Astrocyte (in vitro differentiated cells and primary cell): ENCODE data around the gene ATP5MC2. TPM values are rescaled to one million over a fixed set of nuclear protein-coding genes. Genes with fewer than 3 reads are reported as not detected.

Source experiments
- DNase-seq: peaks from one replicate; pipeline ENCODE4 v3.0.0-alpha.2; 2010; ENCODE audit warnings: low read depth
- FAIRE-seq: peaks from 2 replicates; lab custom pipeline; 2011; peaks lifted over from hg19 to GRCh38; lab: Jason Lieb, UNC
- H2AFZ ChIP-seq: 2 replicates; pipeline ENCODE4 v1.6.0; 2012; ENCODE audit warnings: low read depth, low read length, inconsistent platforms
- H3K27ac ChIP-seq: 2 replicates; pipeline ENCODE4 v1.5.1; 2011; ENCODE audit warnings: low read depth, low read length, inconsistent platforms
- H3K27me3 ChIP-seq: 2 replicates; pipeline ENCODE4 v1.6.0; 2011; ENCODE audit warnings: low read length, inconsistent platforms; ENCODE audit not compliant: insufficient read depth
- H3K36me3 ChIP-seq: 2 replicates; pipeline ENCODE4 v1.5.1; 2011; ENCODE audit warnings: low read length, inconsistent platforms; ENCODE audit not compliant: insufficient read depth
- H3K4me1 ChIP-seq: 2 replicates; pipeline ENCODE4 v1.5.1; 2011; ENCODE audit warnings: low read length, inconsistent platforms; ENCODE audit not compliant: insufficient read depth
- H3K4me2 ChIP-seq: 2 replicates; pipeline ENCODE4 v1.6.0; 2012; ENCODE audit warnings: low read length, inconsistent platforms
- H3K4me3 ChIP-seq: 2 replicates; pipeline ENCODE4 v1.5.1; 2011; ENCODE audit warnings: low read depth, mild to moderate bottlenecking, low read length, inconsistent platforms; ENCODE audit not compliant: insufficient read depth
- H3K79me2 ChIP-seq: 2 replicates; pipeline ENCODE4 v1.6.0; 2012; ENCODE audit warnings: mild to moderate bottlenecking, low read length, inconsistent platforms; ENCODE audit not compliant: insufficient read depth
- H3K9ac ChIP-seq: 2 replicates; pipeline ENCODE4 v1.6.0; 2012; ENCODE audit warnings: mild to moderate bottlenecking, low read length, inconsistent platforms
- H3K9me3 ChIP-seq: 2 replicates; pipeline ENCODE4 v1.5.1; 2012; ENCODE audit warnings: low read depth, mild to moderate bottlenecking, low read length, inconsistent platforms; ENCODE audit not compliant: insufficient read depth
- H4K20me1 ChIP-seq: 2 replicates; pipeline ENCODE4 v1.6.0; 2012; ENCODE audit warnings: low read length, inconsistent platforms; ENCODE audit not compliant: insufficient read depth
- H3K27ac Mint-ChIP-seq: one replicate; pipeline ENCODE4 v1.8.0; 2021; ENCODE audit warnings: mild to moderate bottlenecking, mixed read lengths; ENCODE audit not compliant: unreplicated experiment
- H3K27me3 Mint-ChIP-seq: one replicate; pipeline ENCODE4 v1.8.0; 2021; ENCODE audit warnings: low read depth, mixed read lengths; ENCODE audit not compliant: unreplicated experiment
- H3K36me3 Mint-ChIP-seq: one replicate; pipeline ENCODE4 v1.8.0; 2021; ENCODE audit warnings: low read depth, mixed read lengths; ENCODE audit not compliant: unreplicated experiment
- H3K4me1 Mint-ChIP-seq: one replicate; pipeline ENCODE4 v1.8.0; 2021; ENCODE audit warnings: low read depth, mixed read lengths; ENCODE audit not compliant: unreplicated experiment
- H3K4me3 Mint-ChIP-seq: one replicate; pipeline ENCODE4 v1.8.0; 2021; ENCODE audit warnings: mild to moderate bottlenecking, moderate library complexity, mixed read lengths; ENCODE audit not compliant: unreplicated experiment
- H3K9me3 Mint-ChIP-seq: one replicate; pipeline ENCODE4 v1.8.0; 2021; ENCODE audit warnings: mild to moderate bottlenecking, mixed read lengths; ENCODE audit not compliant: unreplicated experiment
- EZH2 ChIP-seq: IDR thresholded peaks from 2 replicates; pipeline ENCODE4 v1.6.1; 2012; ENCODE audit warnings: mild to moderate bottlenecking, low read length, inconsistent platforms; ENCODE audit not compliant: insufficient read depth
- total RNA-seq: library from RNA; stranded (reverse); gene quantifications from 2 replicates; pipeline ENCODE4 v1.2.1, GENCODE V29; 2021
- TF ChIP-seq, protein P1 (sequence below): IDR thresholded peaks from 2 replicates; pipeline ENCODE4 v1.5.1; 2011; ENCODE audit warnings: low read depth, mild to moderate bottlenecking, inconsistent platforms, low read length, moderate library complexity; ENCODE audit not compliant: insufficient read depth

Gene ATP5MC2
- total RNA-seq, 1 donor from 2014 or later = 237 TPM

DNA sequence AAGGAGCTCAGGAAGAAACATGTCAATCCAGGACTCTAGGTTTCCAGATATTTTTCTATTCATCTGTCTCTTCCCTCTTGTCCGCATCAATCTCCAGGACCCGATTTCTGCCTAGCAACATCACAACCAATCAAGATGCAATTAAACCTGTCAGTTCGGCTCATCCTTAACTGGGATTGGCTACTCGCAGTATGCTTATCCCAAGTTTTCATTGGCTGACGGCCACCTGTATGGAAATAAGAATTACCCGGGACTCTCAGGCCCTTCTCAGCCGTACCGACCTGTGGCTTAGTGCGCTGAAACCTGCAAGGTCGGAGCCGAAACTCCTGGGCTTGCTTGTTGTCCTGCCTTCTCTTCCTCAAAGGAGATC lies 20.4 kb upstream of the ATP5MC2 start:
- Histone ChIP-seq H3K4me2 (peak overlapping the region; percentile 64), H3K27ac (no peak overlapping the region), H3K36me3 (no peaks in the 10 kb centered on the region), H3K9me3 (no peaks in the 10 kb centered on the region), H2AFZ (peak overlapping the region; percentile 3), H4K20me1 (no peaks in the 10 kb centered on the region), H3K27me3 (peaks cover 50% of the 10 kb centered on the region), H3K4me3 (peak overlapping the region; percentile 7), H3K79me2 (no peaks in the 10 kb centered on the region), H3K4me1 (peaks cover 12% of the 10 kb centered on the region), H3K9ac (no peak overlapping the region)
- peak; percentile 92 for FAIRE-seq
- peak overlapping the region; percentile 67 for H3K27ac Mint-ChIP-seq
- no peaks in the 10 kb centered on the region for H3K4me1 Mint-ChIP-seq
- no peaks in the 10 kb centered on the region for H3K9me3 Mint-ChIP-seq
- DNase-seq = peak; percentile 74
- TF ChIP-seq, protein P1, sequence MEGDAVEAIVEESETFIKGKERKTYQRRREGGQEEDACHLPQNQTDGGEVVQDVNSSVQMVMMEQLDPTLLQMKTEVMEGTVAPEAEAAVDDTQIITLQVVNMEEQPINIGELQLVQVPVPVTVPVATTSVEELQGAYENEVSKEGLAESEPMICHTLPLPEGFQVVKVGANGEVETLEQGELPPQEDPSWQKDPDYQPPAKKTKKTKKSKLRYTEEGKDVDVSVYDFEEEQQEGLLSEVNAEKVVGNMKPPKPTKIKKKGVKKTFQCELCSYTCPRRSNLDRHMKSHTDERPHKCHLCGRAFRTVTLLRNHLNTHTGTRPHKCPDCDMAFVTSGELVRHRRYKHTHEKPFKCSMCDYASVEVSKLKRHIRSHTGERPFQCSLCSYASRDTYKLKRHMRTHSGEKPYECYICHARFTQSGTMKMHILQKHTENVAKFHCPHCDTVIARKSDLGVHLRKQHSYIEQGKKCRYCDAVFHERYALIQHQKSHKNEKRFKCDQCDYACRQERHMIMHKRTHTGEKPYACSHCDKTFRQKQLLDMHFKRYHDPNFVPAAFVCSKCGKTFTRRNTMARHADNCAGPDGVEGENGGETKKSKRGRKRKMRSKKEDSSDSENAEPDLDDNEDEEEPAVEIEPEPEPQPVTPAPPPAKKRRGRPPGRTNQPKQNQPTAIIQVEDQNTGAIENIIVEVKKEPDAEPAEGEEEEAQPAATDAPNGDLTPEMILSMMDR = no peak
- TF ChIP-seq EZH2 = no peak
- peak overlapping the region; percentile 22 for H3K4me3 Mint-ChIP-seq
- H3K36me3 Mint-ChIP-seq = no peaks in the 10 kb centered on the region
- H3K27me3 Mint-ChIP-seq = peaks cover 56% of the 10 kb centered on the region

DNA sequence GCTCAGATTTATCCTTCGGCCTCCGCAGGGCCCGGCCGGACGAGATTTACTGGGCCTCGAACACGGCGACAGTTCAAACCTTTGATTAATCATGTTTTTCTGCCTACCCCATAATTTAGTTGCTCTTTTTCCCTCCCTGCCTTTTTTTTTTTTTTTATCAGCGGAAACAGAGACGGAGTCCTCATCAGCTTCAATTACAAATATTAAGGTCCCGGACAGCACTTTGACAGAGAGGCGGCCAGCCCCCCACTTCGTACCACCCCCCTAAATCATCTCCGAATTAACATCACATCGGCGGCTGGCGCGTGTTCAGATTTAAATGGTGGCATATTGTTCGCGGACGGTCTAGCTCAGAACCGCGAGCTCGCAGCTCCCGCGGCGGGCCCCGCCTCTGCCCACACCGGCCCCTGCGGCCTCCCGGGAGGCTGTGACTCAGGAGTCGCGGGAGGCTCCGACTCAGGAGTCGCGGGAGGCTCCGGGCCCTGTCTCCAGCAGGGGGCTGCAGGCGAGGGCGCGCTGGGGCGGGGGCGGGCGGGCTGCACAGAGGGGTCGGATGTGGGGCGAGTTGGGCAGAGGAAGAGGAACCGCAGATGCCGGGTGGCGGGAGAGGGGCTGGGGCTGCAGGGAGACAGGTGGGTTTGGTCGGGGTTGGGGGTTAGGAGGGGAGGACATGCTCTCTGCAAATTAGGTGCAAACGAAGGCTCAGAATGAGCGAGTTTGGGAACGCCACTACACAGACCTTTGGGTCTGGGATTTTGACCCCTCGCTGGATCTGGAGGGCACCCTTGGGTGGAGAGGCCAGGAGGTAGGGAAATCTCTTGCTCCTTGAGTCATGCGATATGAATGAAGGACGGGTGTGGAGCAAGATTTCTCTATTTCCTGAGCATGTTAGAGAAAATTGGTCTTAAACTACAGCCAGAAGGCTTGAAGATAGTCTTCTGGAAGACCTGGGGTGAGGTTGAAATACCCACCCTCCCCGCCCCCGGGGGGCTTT lies 19.6 kb upstream of the ATP5MC2 start:
- no peaks in the 10 kb centered on the region for H3K9me3 Mint-ChIP-seq
- Histone ChIP-seq H3K36me3 (no peaks in the 10 kb centered on the region), H3K4me1 (peaks cover 12% of the 10 kb centered on the region), H4K20me1 (no peaks in the 10 kb centered on the region), H3K79me2 (no peaks in the 10 kb centered on the region), H3K27me3 (peaks cover 43% of the 10 kb centered on the region), H3K9ac (peak overlapping the region; percentile 22), H3K9me3 (no peaks in the 10 kb centered on the region), H3K27ac (no peak overlapping the region), H3K4me2 (peak overlapping the region; percentile 64), H3K4me3 (peak overlapping the region; percentile 45), H2AFZ (peak overlapping the region; percentile 56)
- DNase-seq = peak; percentile 32
- no peak overlapping the region for H3K27ac Mint-ChIP-seq
- peaks cover 50% of the 10 kb centered on the region for H3K27me3 Mint-ChIP-seq
- FAIRE-seq = peak; percentile 13
- no peaks in the 10 kb centered on the region for H3K36me3 Mint-ChIP-seq
- TF ChIP-seq, protein P1 = no peak
- TF ChIP-seq EZH2 = no peak
- H3K4me1 Mint-ChIP-seq = no peaks in the 10 kb centered on the region
- H3K4me3 Mint-ChIP-seq = peak overlapping the region; percentile 62
